NCI-H82 treated with DMSO at 0.1 percent for 48 hours (cell line): Measurements from ENCODE around the gene GLRX3.
"Not testable (repeated sequence)": the region's sequence is repeated elsewhere in the genome, so short reads cannot be mapped to it uniquely, and the experiment has no call there.

Experiments
- DNase-seq: peaks from one replicate; lab custom pipeline; 2025; ENCODE audit not compliant: unreplicated experiment; lab: John Stamatoyannopoulos, UW

The GLRX3 gene

DNA sequence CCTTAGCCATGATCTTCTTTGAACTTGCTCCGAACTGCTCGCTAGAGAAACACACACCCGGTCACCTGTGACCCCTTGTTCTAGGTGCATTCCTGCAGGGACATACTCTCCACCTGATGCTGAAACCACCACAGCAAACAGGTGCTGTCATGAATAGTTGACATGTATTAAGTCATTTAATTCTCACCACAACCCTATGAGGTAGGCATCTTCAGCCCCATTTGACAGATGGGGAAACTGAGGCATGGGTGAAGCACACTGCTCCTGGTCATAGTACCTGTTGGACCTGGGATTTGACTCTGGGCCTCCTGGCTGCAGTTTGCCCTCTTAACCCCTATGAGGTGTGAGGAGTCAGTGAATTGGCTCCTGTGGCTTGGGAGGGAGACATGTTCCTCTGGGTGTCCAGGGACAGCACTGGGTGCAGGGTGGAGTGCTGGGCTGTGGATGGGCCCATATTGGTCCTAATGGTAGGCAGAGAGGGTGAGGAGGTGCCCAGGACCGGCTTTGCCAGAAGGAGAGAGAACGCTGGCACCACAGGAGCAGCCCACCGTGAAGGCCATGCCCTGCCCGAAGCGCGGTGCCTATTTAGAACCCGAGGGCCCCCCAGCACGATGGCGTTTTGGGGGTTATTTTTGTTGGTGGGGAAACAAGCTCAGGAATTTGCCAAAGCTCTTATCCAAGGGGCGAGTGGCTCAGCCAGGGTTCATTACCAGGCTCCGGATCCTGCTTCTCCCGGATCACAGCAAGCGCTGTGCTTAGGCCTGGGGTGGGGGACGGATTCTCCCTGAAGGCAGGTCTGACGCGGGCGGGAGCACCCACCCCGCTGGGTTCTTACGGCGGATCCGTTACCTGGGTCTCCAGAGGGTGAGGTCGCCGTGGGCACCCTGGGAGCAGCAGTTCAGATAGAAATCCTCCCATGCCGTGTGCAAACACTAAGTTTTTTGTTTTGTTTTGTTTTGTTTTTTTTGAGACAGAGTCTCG lies 52.3 kb downstream of the GLRX3 start:
- DNase-seq = no peak

DNA sequence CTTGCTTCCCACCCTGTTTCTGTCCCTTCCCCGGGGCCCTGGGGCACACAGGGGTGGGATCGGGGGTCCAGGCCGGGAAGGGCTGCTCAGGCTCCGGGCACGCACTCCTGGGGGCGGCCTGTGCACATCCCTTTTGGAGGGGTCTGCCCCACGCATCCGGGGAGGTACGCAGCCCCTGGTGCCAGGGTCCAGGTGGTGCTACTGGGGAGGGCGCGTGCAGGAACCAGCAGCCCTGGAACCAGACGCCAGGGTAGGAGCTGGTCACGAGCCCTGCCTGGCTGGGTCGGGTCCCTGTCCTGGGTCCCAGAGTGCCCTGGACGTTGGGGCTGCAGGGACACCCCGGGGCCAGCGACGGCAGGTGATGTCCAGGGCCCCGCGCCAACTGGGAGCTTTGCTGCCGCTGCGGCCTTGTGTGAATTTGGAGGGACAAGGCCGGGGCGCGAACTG lies 53.4 kb downstream of the GLRX3 start:
- DNase-seq = no peak

DNA sequence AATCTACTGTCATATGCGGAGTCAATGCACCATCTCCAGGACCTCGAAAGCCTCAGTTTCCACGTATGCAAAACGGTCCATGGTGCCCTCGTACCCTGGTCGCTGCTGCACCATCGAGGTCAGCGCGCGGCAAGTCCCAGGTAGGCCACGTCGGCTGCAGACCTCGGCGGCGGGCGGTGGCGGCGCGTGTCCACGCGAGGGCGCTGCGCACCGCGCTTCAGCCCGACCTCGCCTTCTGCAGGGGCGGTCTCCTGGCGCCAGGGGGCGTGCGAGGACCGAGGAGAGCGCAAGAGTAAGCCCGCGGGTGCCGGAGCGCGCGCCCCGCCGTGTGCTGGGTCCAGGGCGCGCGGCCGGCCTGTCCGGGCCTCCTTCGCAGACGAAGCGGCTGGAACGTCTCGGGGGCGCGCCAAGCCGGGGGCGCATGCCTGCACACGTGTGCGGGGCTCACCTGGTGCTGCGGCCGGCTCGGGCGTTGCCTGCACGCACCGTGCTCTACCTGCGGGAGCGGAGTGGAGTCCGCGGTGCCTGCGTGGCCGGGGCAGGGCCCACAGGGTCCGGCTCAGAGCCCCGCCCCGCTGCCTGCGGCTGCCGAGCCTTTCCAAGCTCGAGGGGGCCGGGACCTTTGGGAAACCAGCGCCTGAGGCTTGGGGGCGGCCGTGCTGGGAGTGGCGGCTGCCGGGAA lies 54.0 kb downstream of the GLRX3 start:
- peak; percentile 28 for DNase-seq

DNA sequence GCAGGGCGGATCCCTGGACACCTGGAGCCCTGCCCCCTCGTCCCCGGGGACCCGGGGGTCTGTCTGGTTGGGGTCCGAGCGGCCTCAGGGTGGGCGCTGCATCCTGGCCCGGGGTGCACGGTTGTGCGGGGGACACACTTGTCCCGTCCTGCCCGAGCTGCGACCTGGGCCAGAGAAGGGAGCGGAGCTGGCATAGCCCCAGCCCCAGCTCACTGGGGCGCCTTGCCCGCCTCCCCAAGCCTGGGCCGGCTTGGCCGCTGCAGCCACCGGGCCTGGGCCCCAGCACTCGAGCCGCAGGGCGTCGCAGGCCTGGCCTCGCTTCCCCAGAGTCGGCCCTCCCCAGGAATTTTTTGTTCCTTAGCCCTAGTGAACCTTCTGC lies 54.5 kb downstream of the GLRX3 start:
- no peak for DNase-seq

DNA sequence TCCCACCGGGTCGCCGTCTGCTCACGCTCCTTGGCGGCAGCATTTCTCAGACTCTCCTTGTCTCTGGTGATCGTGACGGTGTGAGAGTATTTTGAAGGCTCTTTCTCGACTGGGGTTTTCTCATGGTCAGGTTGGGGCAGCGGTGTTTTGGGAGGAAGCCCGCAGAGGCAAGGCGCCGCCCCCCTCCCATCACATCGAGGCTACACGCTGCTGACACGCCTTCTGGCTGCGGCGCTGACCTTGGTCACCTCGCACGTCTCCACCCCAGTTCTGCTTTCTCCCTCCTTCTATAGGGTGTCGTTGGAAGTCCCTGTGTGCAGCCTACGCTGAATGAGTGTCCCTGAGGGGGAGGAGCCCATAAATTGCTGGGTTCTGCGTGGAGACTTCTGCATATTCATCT lies 55.2 kb downstream of the GLRX3 start:
- no peak for DNase-seq

DNA sequence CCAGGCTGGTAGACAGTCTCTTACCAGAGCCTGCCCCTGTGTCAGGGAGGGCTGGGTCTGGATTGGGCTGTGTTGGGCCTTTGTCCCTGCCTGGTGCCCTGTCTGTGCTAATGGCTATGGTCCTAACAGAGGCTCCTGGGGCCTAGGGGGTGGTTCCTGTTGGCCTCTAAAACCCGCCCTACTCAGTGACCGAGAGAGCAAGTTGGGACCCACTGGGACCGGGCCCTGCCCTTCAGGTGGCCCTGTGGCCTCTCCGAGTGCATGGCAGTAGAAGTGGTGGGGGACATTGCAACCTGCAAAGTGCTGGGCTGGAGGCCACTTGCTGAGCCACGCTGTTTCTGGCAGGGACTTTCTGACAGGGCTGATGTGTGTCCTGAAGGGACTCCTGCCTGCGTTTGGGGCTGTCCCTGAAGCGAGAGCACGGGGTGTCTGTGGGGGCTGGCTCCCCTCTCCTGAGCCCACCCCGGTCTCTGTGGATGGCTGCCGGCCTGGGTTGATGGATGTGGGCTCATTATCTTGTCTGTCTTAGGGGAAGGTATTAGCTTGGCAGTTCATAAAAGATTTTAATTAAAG lies 56.2 kb downstream of the GLRX3 start:
- DNase-seq = no peak

DNA sequence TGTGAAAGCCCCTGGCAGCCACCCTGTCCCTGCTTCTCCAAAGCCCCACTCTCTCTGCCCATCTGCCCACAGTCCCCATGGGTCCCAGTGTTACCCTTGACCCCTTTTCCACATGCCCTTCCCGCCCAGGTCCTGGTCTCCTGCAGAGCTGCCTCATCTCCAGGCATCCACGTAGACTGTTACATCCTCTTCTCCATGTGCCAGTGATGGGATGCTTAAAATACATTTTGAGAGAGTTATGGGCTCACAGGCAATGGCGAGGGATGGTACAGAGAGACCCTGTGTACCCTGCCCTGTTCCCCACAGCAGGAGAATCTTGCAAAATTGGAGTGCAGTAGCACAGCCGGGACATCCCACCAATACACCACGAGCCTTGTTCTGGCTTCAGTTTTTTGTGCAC lies 56.8 kb downstream of the GLRX3 start:
- no peak for DNase-seq

DNA sequence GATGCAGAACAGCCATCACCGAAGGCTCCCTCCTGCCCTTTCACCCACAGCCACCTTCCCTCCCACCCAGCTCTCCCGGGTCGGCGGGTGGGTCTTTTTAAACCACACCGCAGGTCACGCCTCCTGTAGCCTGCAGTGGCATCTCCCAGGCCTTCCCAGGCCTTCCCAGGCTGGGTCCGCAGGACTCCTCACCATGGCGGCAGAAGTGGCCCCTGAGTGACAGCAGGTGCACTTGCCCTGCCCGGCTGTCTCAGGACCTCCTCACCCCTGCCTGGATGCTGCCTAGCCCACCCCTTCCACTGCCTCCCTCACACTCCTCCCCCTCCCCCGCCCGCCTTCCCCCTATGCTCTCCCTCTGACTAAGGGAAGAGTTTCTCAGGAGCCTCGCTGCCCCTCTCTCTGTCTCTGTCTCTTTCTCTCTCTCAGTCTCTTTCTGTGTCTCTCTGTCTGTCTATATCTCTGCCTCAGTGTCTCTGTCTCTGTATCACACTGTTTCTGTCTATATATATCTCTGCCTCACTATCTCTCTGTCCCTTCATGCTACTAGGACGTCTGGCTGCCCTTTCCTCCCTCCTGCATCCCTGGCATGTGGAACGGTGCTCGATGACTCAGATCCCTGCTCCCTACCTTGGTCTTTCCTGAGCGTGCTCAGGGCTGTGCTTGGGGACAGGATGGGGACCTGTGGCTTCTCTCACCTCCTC lies 57.5 kb downstream of the GLRX3 start:
- DNase-seq = no peak

DNA sequence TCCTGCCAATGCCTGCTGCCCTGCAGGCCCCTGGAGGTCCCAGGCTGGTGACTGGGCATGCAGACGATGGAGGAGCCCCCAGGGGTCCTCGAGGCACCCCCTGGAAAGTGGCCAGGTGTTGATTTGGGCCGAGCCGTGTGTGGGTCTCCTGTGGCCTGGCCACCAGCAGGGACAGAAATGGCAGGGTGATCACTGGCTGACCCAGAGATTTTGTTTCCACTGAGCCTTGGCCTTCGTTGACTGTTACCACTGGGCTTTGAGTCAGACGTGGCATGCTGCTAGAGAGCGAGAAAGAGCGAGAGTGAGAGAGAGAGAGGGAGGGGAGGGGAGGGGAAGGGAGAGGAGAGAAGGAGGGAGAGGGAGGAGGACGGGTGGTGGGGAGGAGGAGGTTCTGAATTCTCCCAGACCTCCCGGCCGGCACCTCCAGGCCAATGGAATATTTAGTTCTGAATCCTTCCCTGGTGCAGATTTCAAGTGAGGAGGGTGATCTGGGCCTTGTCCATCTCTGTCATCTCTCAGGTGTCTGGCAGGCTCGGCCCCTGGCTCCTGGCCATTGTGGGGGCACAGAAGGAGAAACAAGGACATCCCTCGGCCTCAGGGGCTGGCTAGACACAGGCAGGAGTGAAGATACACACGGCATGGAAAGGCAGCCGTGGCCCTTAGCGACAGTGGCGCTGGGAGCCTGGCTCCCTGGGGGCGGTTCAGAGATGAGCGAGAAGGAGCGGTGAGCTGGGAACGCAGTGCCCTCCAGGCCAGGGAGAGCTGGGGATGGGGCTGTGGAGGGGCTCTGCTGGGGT lies 58.2 kb downstream of the GLRX3 start:
- no peak for DNase-seq

DNA sequence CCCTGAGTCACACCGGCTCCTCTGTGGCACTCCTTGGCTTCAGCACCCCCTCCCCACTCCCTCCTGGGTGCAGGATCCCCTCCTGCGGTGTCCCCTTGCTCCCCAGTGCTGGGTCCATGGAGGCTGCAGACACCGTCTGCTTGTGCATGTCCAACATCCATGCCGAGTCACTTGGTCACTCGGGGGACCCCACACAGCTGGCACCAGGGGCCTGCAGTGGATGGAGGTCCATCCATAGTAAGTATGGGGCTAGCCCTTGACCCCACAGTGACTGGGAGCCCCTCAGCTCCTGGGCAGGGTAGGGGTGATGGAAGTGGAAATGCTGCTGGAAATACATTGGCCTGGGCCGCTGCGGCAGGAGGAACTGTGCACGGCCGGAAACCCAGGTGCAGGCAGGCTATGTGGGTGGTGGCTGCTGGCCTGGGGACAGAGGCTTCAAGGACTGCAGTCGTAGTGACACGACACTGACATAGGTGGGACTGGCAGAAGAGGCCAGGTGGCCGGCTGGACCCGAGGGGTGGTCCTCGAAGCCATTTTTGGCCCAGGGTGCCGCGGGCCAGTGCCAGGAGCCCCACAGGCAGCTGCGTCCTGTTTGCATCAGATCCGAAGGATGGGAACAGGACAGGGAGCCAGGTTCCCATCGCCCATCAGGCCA lies 58.9 kb downstream of the GLRX3 start:
- DNase-seq = no peak

DNA sequence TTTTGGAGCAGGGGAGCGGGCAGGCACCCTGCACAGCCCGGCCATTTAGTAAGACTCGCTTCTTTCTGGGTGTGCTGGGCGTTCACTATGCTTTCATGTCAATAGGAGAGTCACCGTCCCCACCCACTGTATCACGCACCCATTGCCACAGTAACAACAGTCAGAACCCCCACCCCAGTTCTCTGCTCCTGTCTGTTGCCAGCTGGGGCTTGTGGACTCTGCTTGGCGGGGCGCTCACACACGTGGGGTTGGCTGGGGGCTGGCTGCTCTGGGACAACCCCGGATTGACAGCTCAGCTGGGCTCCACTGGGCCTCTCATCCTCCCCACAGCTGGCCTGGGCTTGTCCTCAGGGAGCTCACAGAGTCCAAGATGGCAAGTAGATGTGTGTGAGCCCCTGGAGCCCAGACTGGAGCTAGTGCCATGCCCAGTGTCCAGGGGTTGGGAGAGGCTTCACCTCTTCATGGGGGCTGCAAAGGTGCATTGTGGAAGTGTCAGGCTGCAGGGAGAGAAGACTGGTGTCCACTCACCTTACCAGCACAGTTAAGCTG lies 59.6 kb downstream of the GLRX3 start:
- no peak for DNase-seq

DNA sequence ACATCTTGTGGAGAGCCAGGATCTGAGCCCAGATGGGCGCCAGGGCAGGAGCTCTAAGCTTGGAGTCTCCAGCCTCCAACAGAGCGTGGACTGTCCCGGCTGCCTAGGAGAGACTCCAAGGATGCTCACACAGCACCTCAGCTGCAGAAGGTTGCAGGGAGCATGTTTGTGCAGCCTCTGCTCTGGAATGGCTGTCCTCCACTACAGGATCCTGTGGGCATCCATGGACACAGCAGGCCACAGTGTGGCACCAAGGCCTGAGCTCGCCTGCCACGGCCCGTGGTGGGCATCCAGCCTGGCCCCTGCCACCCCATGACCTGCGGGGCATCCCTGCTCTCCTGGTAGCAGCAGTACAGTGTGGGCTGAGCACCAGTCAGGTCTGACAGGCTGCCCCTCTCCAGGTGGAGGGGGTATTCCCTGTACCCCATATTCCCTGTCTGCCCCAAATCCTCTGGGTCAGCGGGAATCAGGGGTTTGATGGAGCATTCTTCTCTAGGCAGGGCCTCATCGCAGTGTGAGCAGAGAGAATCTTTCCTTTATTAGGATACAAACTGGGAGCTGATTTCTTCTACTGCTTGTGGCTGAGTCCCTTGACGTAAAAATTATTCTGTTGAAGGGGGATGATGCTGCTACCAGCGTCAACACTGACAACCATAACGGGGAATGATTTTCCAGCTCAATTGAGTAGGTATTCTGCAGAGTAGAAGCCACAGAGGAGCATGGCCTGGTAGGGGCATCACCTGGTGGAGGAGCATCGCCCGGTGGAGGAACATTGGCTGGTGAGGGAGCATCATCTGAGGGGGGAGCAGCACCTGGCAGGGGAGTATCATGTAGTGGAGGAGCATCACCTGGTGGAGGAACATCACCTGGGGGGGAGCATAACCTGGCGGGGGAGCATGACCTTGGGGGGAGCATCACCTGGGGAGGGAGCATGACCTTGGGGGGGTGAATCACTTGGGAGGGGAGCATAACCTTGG lies 60.6 kb downstream of the GLRX3 start:
- DNase-seq = no peak

DNA sequence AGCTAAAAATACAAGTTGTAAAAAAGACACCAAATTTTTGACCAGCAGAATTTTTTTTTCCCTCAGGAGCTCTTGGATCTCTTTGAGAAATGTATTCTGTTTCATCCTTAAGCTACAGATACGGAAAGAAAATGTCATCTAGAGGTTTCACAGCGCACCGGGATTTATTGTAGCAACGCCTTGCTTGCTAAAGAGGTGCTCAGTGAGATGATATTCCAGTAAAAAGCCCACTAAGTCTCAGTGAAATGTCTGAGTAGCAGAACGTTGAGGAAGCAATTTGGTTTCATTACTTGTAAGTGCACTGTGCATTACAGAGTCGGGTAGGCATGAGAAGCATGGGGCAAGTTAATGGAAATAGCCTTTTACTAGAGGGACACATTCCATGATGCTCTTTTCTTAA lies 62.5 kb downstream of the GLRX3 start:
- DNase-seq = no peak

DNA sequence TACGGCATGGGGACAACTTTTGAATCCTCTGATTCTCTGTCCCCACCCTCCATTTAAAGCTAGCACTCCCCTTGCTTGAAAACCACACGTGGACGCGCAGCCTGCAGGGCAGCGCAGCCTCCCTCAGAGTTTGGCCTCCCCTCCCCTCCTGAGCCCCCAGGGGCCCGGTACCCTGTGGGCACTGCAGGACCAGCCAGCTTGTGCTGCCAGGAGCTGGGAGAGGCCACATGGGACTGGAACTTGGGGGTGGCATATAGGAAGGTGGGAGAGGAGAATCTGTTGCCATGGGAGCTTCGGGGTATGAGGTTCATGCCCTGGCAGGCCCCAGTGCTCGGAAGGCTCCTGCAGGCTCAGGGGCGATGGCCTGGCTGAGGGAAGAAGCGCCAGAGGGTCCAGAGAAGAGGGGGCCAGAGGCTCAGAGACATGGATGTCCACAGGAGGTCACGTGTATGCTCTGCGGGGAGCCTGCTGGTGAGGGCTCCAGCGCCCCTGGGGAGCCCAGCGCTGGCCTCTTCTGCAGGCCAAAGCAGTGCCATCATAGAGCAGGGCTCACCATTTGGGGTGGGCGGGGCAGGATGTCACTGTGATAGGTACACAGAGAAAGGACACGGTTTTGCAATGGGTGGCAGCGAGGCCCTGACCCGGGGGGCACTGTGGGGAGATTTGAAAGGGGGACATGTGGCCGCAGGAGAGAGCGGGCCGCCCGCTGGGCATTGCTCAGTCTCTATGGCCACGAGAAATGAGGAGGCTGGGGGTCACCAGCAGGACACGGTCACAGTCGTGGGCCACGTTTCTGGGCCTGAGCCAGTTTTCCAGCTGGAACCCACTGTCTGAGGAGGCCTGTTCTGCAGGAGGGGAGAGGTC lies 64.2 kb downstream of the GLRX3 start:
- no peak for DNase-seq

DNA sequence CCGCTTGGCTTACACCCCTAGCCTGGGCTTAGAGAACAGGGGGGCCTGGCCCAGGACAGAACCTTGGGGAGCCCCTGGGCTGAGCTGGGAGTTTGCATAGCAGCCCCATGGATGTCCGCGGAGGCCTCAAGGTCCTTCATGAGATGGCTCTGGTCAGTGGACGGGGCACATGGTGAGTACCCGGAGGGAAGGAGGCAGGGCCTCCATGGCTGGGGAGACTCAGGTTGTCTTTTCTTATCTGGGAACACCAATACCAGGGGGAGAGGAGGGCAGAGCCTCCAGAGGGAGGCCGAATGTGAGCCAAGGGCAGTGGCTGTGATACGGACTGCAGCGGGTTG lies 64.8 kb downstream of the GLRX3 start:
- DNase-seq = no peak

DNA sequence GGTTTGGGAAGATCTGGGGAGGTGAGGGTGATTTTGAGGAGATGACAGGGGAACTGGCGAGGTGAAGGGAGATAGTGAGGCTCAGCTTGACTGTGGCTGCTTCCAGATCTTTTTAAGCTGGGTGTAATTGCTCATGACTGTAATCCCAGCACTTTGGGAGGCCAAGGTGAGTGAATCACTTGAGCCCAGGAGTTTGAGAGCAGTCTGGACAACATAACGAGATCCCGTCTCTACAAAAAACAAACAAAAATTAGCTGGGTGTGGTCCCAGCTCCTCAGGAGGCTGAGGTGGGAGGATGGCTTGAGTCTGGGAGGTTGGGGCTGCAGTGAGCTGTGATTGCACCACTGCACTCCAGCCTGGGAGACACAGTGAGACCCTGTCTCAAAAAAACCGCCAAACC lies 66.0 kb downstream of the GLRX3 start:
- DNase-seq = not testable (repeated sequence)

DNA sequence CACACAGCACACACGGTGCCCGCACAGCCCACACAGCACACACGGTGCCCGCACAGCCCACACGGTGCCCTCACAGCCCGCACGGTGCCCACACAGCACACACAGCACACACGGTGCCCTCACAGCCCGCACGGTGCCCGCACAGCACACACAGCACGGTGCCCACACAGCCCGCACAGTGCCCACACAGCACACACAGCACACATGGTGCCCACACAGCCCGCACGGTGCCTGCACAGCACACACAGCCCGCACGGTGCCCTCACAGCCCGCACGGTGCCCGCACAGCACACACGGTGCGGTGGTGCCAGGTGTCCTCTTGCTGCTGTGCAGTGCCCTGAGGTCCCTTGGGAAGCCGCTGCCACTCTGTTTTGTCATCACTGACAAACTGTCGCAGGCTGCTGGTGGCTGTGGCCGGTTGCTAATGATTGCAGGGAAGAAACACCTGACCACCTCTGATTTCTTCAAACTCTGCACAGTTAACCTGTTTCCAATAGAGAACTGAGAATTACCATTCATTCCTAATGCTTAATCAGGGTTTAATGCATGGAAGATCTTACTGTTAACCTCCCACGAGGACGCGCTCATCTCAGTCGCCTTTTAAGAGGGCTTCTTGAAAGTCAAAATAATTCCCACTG lies 66.9 kb downstream of the GLRX3 start:
- no peak for DNase-seq
